ENCODE data around the gene GPR25. TPM values are rescaled to one million over a fixed set of nuclear protein-coding genes. Genes with fewer than 3 reads are reported as not detected.

The GPR25 gene
- total RNA-seq, 1 experiment from 2014 or later, result not detected

- no peak for TF ChIP-seq POLR2AphosphoS5 (IDR thresholded peaks at IDR 0.05; ENCODE audit: low read depth, low read length)
- no peak for TF ChIP-seq CEBPB (IDR thresholded peaks at IDR 0.05; ENCODE audit: low read depth)
- TF ChIP-seq JUND (IDR thresholded peaks at IDR 0.05), result no peak
- no peak for TF ChIP-seq EZH2phosphoT487 (IDR thresholded peaks at IDR 0.05; ENCODE audit: borderline replicate concordance)
- TF ChIP-seq CBX3 (IDR thresholded peaks at IDR 0.05; ENCODE audit: low read depth), result no peak
- no peak for TF ChIP-seq REST (IDR thresholded peaks at IDR 0.05; ENCODE audit: low read depth)
- no peak for TF ChIP-seq POLR2A (IDR thresholded peaks at IDR 0.05; ENCODE audit: borderline replicate concordance, extremely low read depth, insufficient read depth, insufficient read length)
- no peak for TF ChIP-seq ZBTB33 (IDR thresholded peaks at IDR 0.05; ENCODE audit: extremely low read depth, insufficient replicate concordance, low read length)
- TF ChIP-seq ELF1 (IDR thresholded peaks at IDR 0.05; ENCODE audit: borderline replicate concordance, low read depth), result no peak
- no peak for TF ChIP-seq TCF7L2 (IDR thresholded peaks at IDR 0.05; ENCODE audit: borderline replicate concordance, extremely low read depth, insufficient read depth, insufficient read length)
- TF ChIP-seq YY1 (IDR thresholded peaks at IDR 0.05; ENCODE audit: extremely low read depth, insufficient replicate concordance, low read depth, low read length), result no peak
- no peak for TF ChIP-seq CTCF (IDR thresholded peaks at IDR 0.05 in 2 of 3, conservative IDR thresholded peaks at IDR 0.05 in 1 of 3; ENCODE audit: borderline replicate concordance in 1 of 3, insufficient read depth in 1 of 3, low read depth in 2 of 3, low read length in 2 of 3)
- TF ChIP-seq ZFX (IDR thresholded peaks at IDR 0.05), result no peak
- no peak for TF ChIP-seq EGR1 (IDR thresholded peaks at IDR 0.05; ENCODE audit: low read depth)
- no peak for TF ChIP-seq FOSL1 (IDR thresholded peaks at IDR 0.05; ENCODE audit: low read depth)
- TF ChIP-seq ZNF274 (IDR thresholded peaks at IDR 0.05; ENCODE audit: low read depth, low read length), result no peak
- TF ChIP-seq SRF (IDR thresholded peaks at IDR 0.05; ENCODE audit: low read depth), result no peak
- no peak for TF ChIP-seq SP1 (IDR thresholded peaks at IDR 0.05; ENCODE audit: low read depth)
- no peak overlapping the region; the same call in 1 of the 2 replicates for H3K27ac ChIP-seq (ENCODE audit: low read depth, low read length)
- DNase-seq (ENCODE audit: low read depth, low spot score) (no peak), ATAC-seq (no peak)
- POLR2A ChIA-PET, result interaction anchor here (1.2 kb wide), 1 partner anchor 12 kb away, joined by 3 read pairs; no protein-coding TSS in a partner anchor
- H3K9me2 ChIP-seq (ENCODE audit: insufficient read depth), result no peaks in the 10 kb centered on the region
- no peaks in the 10 kb centered on the region for H4K20me1 ChIP-seq (ENCODE audit: insufficient read depth)
- H3K9me3 ChIP-seq (ENCODE audit: control insufficient read depth in 1 of 2, insufficient read depth in 1 of 2, low read depth in 1 of 2, low read length in 2 of 2), result no peaks in the 10 kb centered on the region
- H3K4me3 ChIP-seq (replicated peaks in 1 of 2; ENCODE audit: low read depth in 1 of 2, low read length in 2 of 2), result peak overlapping the region in 1 of 2 experiments; percentile 72; a peak in 1 of 4 replicates
- no peaks in the 10 kb centered on the region for H3K36me3 ChIP-seq (ENCODE audit: control insufficient read depth in 1 of 2, insufficient read depth in 2 of 2, low read length in 2 of 2)
- CTCF ChIA-PET, result no interaction called here
- H3K79me2 ChIP-seq (ENCODE audit: insufficient read depth, low read length), result no peaks in the 10 kb centered on the region; the same call in 1 of the 2 replicates
- H2AFZ ChIP-seq (ENCODE audit: low read depth, low read length, poor library complexity, severe bottlenecking), result no peak overlapping the region
- peak overlapping the region; percentile 97 for H3K4me2 ChIP-seq (ENCODE audit: low read length)
- H3K9ac ChIP-seq (ENCODE audit: low read length), result no peak overlapping the region
- BruUV-seq (replicated peaks), result no TSS peak
- no peaks in the 10 kb centered on the region for H3K27me3 ChIP-seq (ENCODE audit: insufficient read depth, low read length)
- peaks cover 28 to 49% of the 10 kb centered on the region in 2 experiments for H3K4me1 ChIP-seq (ENCODE audit: control insufficient read depth in 1 of 2, insufficient read depth in 2 of 2, low read length in 2 of 2)
- RAD21 ChIA-PET (ENCODE audit: low non-redundant PET in 1 of 2, low total read pairs in 2 of 2, uncharacterized antibody in 2 of 2, unreplicated experiment in 2 of 2), result no interaction called here
- intact Hi-C loops (cut with micrococcal nuclease), result no loop called here
Observed at GRCh38 chr1:200890027-200890426, 17.2 kb downstream of the GPR25 start.

Measured in HCT116 (cell line).